GM12874 (cell line): ENCODE measurements around the gene GPR171.

Experiments used
- TF ChIP-seq, protein P1 (sequence below): IDR thresholded peaks from 2 replicates; pipeline ENCODE4 v1.5.1; 2011; ENCODE audit warnings: low read depth, mild to moderate bottlenecking, control low read depth, low read length, moderate library complexity; ENCODE audit not compliant: insufficient read depth

The GPR171 gene

DNA sequence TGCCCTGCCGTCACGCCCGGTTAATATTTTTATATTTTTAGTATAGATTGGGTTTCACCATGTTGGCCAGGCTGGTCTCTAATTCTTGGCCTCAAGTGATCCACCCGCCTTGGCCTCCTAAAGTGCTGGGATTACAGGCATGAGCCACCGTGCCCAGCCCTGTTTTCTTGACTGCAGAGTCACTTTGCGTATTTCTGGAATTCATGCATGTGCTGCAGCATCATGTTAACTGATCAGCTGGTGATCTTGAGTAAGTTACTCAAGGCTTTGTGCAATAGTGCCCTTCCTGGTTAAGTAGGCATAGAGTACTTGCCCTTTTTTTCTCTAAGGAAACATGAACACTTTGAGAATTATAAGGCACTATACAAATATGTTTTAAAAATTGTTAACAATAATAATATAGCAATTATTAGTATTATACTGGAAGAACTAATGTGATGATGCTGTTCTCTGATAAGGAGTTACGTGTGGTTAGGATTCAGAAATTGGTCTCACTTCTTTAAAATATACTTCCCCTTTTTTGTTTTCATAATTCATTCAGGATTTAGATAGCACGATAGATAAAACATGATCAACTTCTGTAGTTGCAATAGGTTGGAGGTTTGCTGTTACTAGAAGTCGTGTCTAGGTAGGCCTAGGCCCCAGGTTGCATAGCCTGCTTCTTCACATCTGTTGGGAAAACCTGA is 33.6 kb downstream of the GPR171 start:
- TF ChIP-seq, protein P1, sequence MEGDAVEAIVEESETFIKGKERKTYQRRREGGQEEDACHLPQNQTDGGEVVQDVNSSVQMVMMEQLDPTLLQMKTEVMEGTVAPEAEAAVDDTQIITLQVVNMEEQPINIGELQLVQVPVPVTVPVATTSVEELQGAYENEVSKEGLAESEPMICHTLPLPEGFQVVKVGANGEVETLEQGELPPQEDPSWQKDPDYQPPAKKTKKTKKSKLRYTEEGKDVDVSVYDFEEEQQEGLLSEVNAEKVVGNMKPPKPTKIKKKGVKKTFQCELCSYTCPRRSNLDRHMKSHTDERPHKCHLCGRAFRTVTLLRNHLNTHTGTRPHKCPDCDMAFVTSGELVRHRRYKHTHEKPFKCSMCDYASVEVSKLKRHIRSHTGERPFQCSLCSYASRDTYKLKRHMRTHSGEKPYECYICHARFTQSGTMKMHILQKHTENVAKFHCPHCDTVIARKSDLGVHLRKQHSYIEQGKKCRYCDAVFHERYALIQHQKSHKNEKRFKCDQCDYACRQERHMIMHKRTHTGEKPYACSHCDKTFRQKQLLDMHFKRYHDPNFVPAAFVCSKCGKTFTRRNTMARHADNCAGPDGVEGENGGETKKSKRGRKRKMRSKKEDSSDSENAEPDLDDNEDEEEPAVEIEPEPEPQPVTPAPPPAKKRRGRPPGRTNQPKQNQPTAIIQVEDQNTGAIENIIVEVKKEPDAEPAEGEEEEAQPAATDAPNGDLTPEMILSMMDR = no peak

GRCh38 chr3:151168269-151169094 is 34.5 kb downstream of the GPR171 start:
- TF ChIP-seq, protein P1 = peak; percentile 79

DNA sequence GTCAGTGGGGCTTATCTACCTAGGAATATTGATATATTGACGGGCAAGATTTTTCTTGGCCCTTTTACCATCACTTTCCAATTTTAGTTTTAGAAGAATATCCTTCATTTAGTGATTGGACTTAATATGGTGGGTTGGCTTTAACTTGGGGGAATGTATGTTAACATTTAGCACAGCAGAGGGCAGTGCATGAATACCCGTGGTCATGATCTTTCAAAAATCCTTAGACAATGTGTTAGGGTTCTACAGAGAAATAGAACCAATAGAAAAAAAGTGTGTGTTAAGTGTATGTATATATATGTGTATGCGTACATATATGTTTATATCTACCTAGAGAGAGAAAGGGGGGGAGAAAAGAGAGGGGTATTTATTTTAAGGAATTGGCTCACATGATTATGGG is 36.9 kb downstream of the GPR171 start:
- TF ChIP-seq, protein P1 = no peak

- TF ChIP-seq, protein P1 = no peak
These were observed 37.8 kb downstream of the GPR171 start for GRCh38 chr3:151165226-151165625.

DNA sequence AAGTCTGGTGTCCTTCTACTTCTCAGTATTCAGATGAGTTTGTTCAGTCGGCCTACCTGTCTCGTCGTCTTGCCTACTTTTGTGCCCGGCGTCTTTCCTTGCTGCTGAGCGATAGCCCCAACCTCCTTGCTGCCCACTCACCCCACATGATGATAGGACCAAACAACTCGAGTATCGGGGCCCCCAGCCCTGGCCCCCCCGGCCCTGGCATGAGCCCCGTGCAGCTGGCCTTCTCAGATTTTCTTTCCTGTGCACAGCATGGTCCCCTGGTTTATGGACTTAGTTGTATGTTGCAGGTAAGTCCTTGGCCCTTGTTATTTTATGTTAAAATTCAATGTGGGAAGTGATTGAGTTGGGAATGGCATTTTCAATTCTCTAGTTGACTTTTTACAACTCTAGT is 43.2 kb downstream of the GPR171 start:
- TF ChIP-seq, protein P1 = no peak

DNA sequence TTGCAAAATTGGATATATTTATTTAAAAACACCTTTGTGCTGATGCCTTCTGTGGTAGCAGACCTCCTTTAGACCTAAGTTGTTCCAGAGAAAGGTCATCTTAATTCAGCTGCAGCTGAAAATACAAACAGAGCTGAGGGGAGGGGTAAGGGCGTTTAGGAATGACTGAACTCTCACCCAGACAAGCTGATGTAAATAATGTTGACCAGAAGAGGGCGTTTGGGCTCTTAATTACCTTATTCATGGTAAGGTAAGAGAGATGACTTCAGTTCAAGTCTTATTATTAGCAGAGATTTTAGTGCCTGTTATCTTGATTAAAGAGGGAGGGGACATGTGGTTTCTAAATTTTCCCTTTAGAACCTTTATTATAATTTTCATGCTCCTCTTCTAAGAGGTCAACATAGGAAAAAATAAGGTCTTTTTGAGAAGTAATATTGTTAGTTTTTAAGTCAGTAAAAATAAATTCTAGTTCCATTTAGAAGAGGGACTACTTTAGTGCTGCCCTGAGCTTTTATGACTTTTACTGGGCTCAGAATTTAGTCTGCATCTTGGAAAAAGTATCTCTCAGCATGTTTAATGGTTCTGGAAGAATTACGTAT is 46.3 kb downstream of the GPR171 start:
- TF ChIP-seq, protein P1 = peak; percentile 49; the same call in 1 of the 2 replicates

DNA sequence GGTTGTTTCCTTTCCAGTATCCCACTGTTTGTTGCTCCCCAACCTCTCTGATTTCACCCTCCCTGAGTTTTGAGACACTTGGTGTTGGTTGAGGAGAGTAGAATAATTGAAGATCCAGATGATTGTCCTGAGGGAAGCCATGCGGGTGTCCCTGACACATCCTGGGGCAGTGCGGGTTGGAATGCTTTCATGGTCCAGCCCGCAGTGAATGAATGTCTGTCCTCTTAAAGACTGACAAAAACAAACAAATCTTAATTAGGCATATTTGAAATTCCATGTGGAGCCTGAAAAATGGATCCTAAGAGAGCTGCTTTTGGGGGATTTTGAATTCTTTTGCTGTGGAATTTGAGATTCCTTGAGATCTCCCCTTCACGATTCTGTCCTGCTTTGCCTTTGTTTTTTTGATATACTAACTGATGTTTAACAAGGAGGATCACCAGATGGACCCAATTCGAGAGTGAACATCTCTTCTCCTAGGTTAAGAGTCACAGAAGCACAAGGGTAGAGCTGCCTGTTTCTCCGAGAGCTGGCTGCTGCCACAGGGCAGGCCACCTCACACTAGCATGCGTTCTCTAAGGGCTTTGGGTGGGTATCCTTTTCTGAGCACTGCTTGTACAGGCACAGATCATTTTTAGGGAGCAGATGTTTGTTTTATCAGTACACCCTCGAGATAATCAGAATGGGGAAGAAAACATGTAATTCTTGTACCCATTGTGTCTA is 47.4 kb downstream of the GPR171 start:
- TF ChIP-seq, protein P1 = no peak
